A549 (cell line): ENCODE measurements around the gene MGAT3. TPM values are rescaled to one million over a fixed set of nuclear protein-coding genes. Genes with fewer than 3 reads are reported as not detected.

Source experiments
- ATAC-seq, 2 experiments: fragments of 200-7000 bp in 1 of 2; fragments of >200 bp in 1 of 2; cut with Nextera tagmentation in 1 of 2; cut with Tn5 transposase in 1 of 2; 3 replicates each; pipeline versions ENCODE4 v1.8.0 to v1.9.1; 2018 to 2020; ENCODE audit warnings: mild to moderate bottlenecking in 1 of 2, moderate library complexity in 1 of 2
- CTCF ChIA-PET: fragments of 300-600 bp; sonication (Branson Sonifier 250); formaldehyde crosslinking; extraction: SDS; loops from one replicate; lab custom pipeline; 2021; ENCODE audit warnings: antibody characterized with exemption, inconsistent platforms; lab: Yijun Ruan, JAX
- POLR2A ChIA-PET: fragments of 350-600 bp; formaldehyde crosslinking; extraction: SDS; loops from one replicate; lab custom pipeline; 2021; ENCODE audit warnings: antibody characterized with exemption, inconsistent platforms; lab: Yijun Ruan, JAX
- DNase-seq, 2 experiments: peaks; one replicate each; pipeline versions ENCODE4 v3.0.0 to v3.0.0-alpha.2; 2011 to 2016; ENCODE audit warnings: low read depth in 1 of 2, low spot score in 1 of 2
- FAIRE-seq: peaks from 2 replicates; lab custom pipeline; 2011; peaks lifted over from hg19 to GRCh38; lab: Jason Lieb, UNC
- H3K27ac ChIP-seq, 2 experiments: fragments of >200 bp; sonication (Bioruptor Twin); formaldehyde crosslinking; 3 replicates each; pipeline ENCODE4 v1.5.1; 2016 to 2017
- H3K4me1 ChIP-seq: fragments of >200 bp; sonication (Bioruptor Twin); formaldehyde crosslinking; 3 replicates; pipeline ENCODE4 v1.6.1; 2016
- H3K4me2 ChIP-seq: fragments of >200 bp; sonication (Bioruptor Twin); formaldehyde crosslinking; 3 replicates; pipeline ENCODE4 v1.6.1; 2016
- H3K4me3 ChIP-seq: fragments of >200 bp; sonication (Bioruptor Twin); formaldehyde crosslinking; 3 replicates; pipeline ENCODE4 v1.5.1; 2016
- H3K9me3 ChIP-seq: fragments of >200 bp; sonication (Bioruptor Twin); formaldehyde crosslinking; 3 replicates; pipeline ENCODE4 v1.6.1; 2016
- BHLHE40 ChIP-seq: IDR thresholded peaks from 2 replicates; pipeline ENCODE4 v1.6.1; 2012; ENCODE audit warnings: low read depth, low read length, inconsistent platforms
- CHD4 ChIP-seq: fragments of 200-600 bp; sonication (generic); IDR thresholded peaks from 2 replicates; pipeline ENCODE4 v1.6.1; 2016; ENCODE audit warnings: antibody characterized with exemption, mild to moderate bottlenecking, borderline replicate concordance
- GATA3 ChIP-seq: IDR thresholded peaks from 2 replicates; pipeline ENCODE4 v1.6.1; 2012; ENCODE audit warnings: borderline replicate concordance
- HOXA7 ChIP-seq: fragments of 250-450 bp; sonication (Bioruptor Pico); IDR thresholded peaks from 2 replicates; pipeline ENCODE4 v1.5.0; 2020; ENCODE audit warnings: mild to moderate bottlenecking, moderate library complexity
- JUN ChIP-seq, 2 experiments: fragments of >200 bp; sonication (Bioruptor Twin); formaldehyde crosslinking; IDR thresholded peaks; 2 replicates in 1 of 2; 3 replicates in 1 of 2; pipeline ENCODE4 v1.6.1; 2016 to 2017
- KDM5A ChIP-seq: fragments of 200-600 bp; sonication (generic); IDR thresholded peaks from 2 replicates; pipeline ENCODE4 v1.6.1; 2016; ENCODE audit warnings: antibody characterized with exemption, mild to moderate bottlenecking
- MAFK ChIP-seq: fragments of 450-650 bp; IDR thresholded peaks from 2 replicates; pipeline ENCODE4 v1.6.1; 2014; ENCODE audit not compliant: partially characterized antibody
- MYC ChIP-seq: IDR thresholded peaks from 2 replicates; pipeline ENCODE4 v1.6.1; 2012; ENCODE audit warnings: mild to moderate bottlenecking, inconsistent platforms, low read length, improper control_type of control experiment, borderline replicate concordance
- NPAS2 ChIP-seq: fragments of 250-450 bp; sonication (Bioruptor Pico); IDR thresholded peaks from 2 replicates; pipeline ENCODE4 v1.8.0; 2022; ENCODE audit warnings: mild to moderate bottlenecking, moderate library complexity, borderline replicate concordance
- PHF8 ChIP-seq: fragments of 200-600 bp; sonication (generic); IDR thresholded peaks from 2 replicates; pipeline ENCODE4 v1.6.1; 2016; ENCODE audit warnings: low read depth, mild to moderate bottlenecking, antibody characterized with exemption, moderate library complexity, borderline replicate concordance
- POLR2AphosphoS2 ChIP-seq: conservative IDR thresholded peaks from 2 replicates; pipeline ENCODE4 v1.6.1; 2012; ENCODE audit warnings: low read length, improper control_type of control experiment, inconsistent platforms
- RAD21 ChIP-seq, 2 experiments: fragments of >200 bp in 1 of 2; sonication (Bioruptor Twin) in 1 of 2; formaldehyde crosslinking in 1 of 2; IDR thresholded peaks in 1 of 2; conservative IDR thresholded peaks in 1 of 2; 2 replicates in 1 of 2; 3 replicates in 1 of 2; pipeline ENCODE4 v1.6.1; 2012 to 2018; ENCODE audit warnings: inconsistent platforms in 1 of 2
- RCOR1 ChIP-seq: fragments of 150-350 bp; IDR thresholded peaks from 2 replicates; pipeline ENCODE4 v1.6.1; 2014; ENCODE audit warnings: antibody characterized with exemption, low read length, low read depth
- RFX5 ChIP-seq: fragments of 450-650 bp; IDR thresholded peaks from 2 replicates; pipeline ENCODE4 v1.7.1; 2014; ENCODE audit warnings: antibody characterized with exemption, mild to moderate bottlenecking, moderate library complexity
- SMC3 ChIP-seq: fragments of >200 bp; sonication (Bioruptor Twin); formaldehyde crosslinking; IDR thresholded peaks from 3 replicates; pipeline ENCODE4 v1.6.1; 2018; ENCODE audit warnings: inconsistent platforms
- TP53 ChIP-seq: fragments of 250-450 bp; sonication (Bioruptor Pico); IDR thresholded peaks from 2 replicates; pipeline ENCODE4 v1.5.0; 2021; ENCODE audit warnings: mild to moderate bottlenecking, moderate library complexity
- ZNF302 ChIP-seq: fragments of 250-450 bp; sonication (Bioruptor Pico); IDR thresholded peaks from 2 replicates; pipeline ENCODE4 v1.9.0; 2021; ENCODE audit warnings: inconsistent platforms, mild to moderate bottlenecking, moderate library complexity
- ZSCAN20 ChIP-seq: fragments of 250-450 bp; sonication (Bioruptor Pico); IDR thresholded peaks from 2 replicates; pipeline ENCODE4 v1.8.0; 2022; ENCODE audit warnings: mild to moderate bottlenecking, moderate library complexity
- WGBS: methylation state at CpG from one replicate; pipeline ENCODE4 v1.1.6; 2017; ENCODE audit errors: missing lambda C conversion rate; 5-methylcytosine and 5-hydroxymethylcytosine counted together
- polyA plus RNA-seq, 4 experiments: library from polyadenylated mRNA; depleted of rRNA in 3 of 4; stranded (reverse); fragments of >200 nt; fragmentation: RNase III in 1 of 4; extraction: RNeasy Plus Mini Kit Qiagen cat#74134 plus additional on column Dnase treatment in 1 of 4; gene quantifications; 2 replicates in 3 of 4; 3 replicates in 1 of 4; pipeline ENCODE4 v1.2.3, GENCODE V29; 2011 to 2017
- TF ChIP-seq, protein P1 (sequence below): fragments of 450-650 bp; IDR thresholded peaks from 2 replicates; pipeline ENCODE4 v1.6.1; 2014; ENCODE audit warnings: antibody characterized with exemption
- TF ChIP-seq, protein P2 (sequence below): fragments of 150-350 bp; IDR thresholded peaks from 2 replicates; pipeline ENCODE4 v1.6.1; 2014; ENCODE audit warnings: low read depth, mild to moderate bottlenecking, low read length
- TF ChIP-seq, protein P3 (sequence below): fragments of 250-450 bp; sonication (Bioruptor Pico); IDR thresholded peaks from 2 replicates; pipeline ENCODE4 v1.5.0; 2021; ENCODE audit warnings: mild to moderate bottlenecking, moderate library complexity, borderline replicate concordance
- TF ChIP-seq, protein P4 (sequence below): fragments of >200 bp; sonication (Bioruptor Twin); formaldehyde crosslinking; IDR thresholded peaks from 3 replicates; pipeline ENCODE4 v1.5.1; 2016
- TF ChIP-seq, protein P5 (sequence below): IDR thresholded peaks from 2 replicates; pipeline ENCODE4 v1.6.1; 2012; ENCODE audit warnings: low read depth, borderline replicate concordance

The MGAT3 gene
- polyA plus RNA-seq, 2 of the 4 experiments (the other 2 are of a cell fraction): 0.62 to 0.84 TPM

DNA sequence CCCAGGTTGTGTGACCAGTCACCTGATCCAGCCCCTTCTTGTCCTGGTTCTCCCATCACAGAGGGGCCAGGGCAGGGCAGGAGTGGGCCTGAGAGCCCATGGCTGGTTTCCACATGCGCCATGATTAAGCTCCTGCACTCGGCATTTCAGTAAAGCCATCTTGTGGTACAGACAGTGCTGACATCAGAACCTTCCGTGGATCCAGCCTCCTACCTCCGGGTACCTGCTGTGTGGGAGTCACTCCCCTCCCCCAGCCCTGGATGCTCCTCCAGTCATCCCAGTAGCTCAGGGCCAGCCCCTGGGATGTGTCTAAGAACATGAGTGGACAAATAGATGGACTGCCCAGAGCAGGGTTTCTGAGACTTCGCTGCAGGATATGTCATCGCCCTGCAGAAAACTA lies 22.1 kb upstream of the MGAT3 start:
- CTCF ChIA-PET: interaction anchor here (1.4 kb wide), 1 partner anchor 94 kb away, joined by 4 read pairs; no protein-coding TSS in a partner anchor
- Histone ChIP-seq H3K9me3 (no peaks in the 10 kb centered on the region), H3K4me2 (no peak overlapping the region), H3K4me1 (0 out of 3 replicates have a peak, but pooled peaks cover 8% of the 10 kb centered on the region), H3K4me3 (no peak overlapping the region), H3K27ac (no peak overlapping the region)
- POLR2A ChIA-PET: no interaction called here
- no peak for DNase-seq
- no peak for ATAC-seq
- 73% methylated on average over 6 of the region's 6 CpGs for WGBS
- FAIRE-seq: no peak
- TF ChIP-seq POLR2AphosphoS2: no peak
- TF ChIP-seq BHLHE40: no peak
- TF ChIP-seq KDM5A: no peak
- TF ChIP-seq, protein P1, sequence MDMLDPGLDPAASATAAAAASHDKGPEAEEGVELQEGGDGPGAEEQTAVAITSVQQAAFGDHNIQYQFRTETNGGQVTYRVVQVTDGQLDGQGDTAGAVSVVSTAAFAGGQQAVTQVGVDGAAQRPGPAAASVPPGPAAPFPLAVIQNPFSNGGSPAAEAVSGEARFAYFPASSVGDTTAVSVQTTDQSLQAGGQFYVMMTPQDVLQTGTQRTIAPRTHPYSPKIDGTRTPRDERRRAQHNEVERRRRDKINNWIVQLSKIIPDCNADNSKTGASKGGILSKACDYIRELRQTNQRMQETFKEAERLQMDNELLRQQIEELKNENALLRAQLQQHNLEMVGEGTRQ: no peak
- no peak for TF ChIP-seq NPAS2 (CRISPR knock-in tag)
- TF ChIP-seq JUN (IDR thresholded peaks at IDR 0.05): no peak
- TF ChIP-seq, protein P2, sequence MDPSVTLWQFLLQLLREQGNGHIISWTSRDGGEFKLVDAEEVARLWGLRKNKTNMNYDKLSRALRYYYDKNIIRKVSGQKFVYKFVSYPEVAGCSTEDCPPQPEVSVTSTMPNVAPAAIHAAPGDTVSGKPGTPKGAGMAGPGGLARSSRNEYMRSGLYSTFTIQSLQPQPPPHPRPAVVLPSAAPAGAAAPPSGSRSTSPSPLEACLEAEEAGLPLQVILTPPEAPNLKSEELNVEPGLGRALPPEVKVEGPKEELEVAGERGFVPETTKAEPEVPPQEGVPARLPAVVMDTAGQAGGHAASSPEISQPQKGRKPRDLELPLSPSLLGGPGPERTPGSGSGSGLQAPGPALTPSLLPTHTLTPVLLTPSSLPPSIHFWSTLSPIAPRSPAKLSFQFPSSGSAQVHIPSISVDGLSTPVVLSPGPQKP: no peak
- no peak for TF ChIP-seq RCOR1
- TF ChIP-seq RFX5: no peak
- TF ChIP-seq CHD4: no peak
- no peak for TF ChIP-seq MAFK
- TF ChIP-seq, protein P3, sequence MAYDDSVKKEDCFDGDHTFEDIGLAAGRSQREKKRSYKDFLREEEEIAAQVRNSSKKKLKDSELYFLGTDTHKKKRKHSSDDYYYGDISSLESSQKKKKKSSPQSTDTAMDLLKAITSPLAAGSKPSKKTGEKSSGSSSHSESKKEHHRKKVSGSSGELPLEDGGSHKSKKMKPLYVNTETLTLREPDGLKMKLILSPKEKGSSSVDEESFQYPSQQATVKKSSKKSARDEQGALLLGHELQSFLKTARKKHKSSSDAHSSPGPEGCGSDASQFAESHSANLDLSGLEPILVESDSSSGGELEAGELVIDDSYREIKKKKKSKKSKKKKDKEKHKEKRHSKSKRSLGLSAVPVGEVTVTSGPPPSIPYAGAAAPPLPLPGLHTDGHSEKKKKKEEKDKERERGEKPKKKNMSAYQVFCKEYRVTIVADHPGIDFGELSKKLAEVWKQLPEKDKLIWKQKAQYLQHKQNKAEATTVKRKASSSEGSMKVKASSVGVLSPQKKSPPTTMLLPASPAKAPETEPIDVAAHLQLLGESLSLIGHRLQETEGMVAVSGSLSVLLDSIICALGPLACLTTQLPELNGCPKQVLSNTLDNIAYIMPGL (CRISPR knock-in tag): no peak
- TF ChIP-seq, protein P4, sequence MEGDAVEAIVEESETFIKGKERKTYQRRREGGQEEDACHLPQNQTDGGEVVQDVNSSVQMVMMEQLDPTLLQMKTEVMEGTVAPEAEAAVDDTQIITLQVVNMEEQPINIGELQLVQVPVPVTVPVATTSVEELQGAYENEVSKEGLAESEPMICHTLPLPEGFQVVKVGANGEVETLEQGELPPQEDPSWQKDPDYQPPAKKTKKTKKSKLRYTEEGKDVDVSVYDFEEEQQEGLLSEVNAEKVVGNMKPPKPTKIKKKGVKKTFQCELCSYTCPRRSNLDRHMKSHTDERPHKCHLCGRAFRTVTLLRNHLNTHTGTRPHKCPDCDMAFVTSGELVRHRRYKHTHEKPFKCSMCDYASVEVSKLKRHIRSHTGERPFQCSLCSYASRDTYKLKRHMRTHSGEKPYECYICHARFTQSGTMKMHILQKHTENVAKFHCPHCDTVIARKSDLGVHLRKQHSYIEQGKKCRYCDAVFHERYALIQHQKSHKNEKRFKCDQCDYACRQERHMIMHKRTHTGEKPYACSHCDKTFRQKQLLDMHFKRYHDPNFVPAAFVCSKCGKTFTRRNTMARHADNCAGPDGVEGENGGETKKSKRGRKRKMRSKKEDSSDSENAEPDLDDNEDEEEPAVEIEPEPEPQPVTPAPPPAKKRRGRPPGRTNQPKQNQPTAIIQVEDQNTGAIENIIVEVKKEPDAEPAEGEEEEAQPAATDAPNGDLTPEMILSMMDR: no peak
- TF ChIP-seq MYC: no peak
- TF ChIP-seq RAD21 (conservative IDR thresholded peaks at IDR 0.05 in 1 of 2, IDR thresholded peaks at IDR 0.05 in 1 of 2): no peak
- no peak for TF ChIP-seq PHF8
- no peak for TF ChIP-seq ZNF302
- no peak for TF ChIP-seq GATA3
- TF ChIP-seq HOXA7 (CRISPR knock-in tag): no peak
- TF ChIP-seq, protein P5, sequence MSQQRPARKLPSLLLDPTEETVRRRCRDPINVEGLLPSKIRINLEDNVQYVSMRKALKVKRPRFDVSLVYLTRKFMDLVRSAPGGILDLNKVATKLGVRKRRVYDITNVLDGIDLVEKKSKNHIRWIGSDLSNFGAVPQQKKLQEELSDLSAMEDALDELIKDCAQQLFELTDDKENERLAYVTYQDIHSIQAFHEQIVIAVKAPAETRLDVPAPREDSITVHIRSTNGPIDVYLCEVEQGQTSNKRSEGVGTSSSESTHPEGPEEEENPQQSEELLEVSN: no peak

DNA sequence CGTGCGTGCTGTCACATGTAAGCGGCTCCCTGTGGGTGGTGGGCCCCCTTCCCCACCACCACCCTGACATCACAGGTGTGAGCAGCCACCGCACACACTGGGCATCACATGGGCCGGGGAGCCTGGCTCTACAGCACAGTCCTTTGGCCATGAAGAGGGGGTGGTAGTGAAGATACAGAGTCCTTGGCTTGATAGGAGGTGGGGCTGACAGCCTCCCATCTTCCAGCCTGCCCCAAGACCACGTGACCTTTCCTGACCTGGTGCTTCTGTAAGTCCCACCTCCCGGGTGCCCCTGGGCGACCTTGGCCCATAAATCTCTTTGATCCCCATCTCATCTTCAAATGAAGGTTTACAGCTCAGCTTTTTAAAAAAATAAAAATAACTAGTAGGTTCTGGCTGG lies 21.2 kb upstream of the MGAT3 start:
- no peaks in the 10 kb centered on the region for H3K9me3 ChIP-seq
- H3K27ac ChIP-seq: no peak overlapping the region
- POLR2A ChIA-PET: no interaction called here
- H3K4me2 ChIP-seq: no peak overlapping the region
- H3K4me3 ChIP-seq: no peak overlapping the region
- DNase-seq (no peak), ATAC-seq (no peak), FAIRE-seq (no peak)
- 73% methylated on average over 8 of the region's 8 CpGs for WGBS
- CTCF ChIA-PET: interaction anchor here (1.4 kb wide), 1 partner anchor 93 kb away, joined by 4 read pairs; no protein-coding TSS in a partner anchor
- 0 out of 3 replicates have a peak, but pooled peaks cover 8% of the 10 kb centered on the region for H3K4me1 ChIP-seq
- no peak for TF ChIP-seq SMC3
- no peak for TF ChIP-seq ZSCAN20 (CRISPR knock-in tag)
- TF ChIP-seq, protein P2: no peak
- TF ChIP-seq, protein P3 (CRISPR knock-in tag): no peak
- TF ChIP-seq TP53 (CRISPR knock-in tag): no peak
